Measurements from ENCODE around the gene CD44.

Gene CD44

DNA sequence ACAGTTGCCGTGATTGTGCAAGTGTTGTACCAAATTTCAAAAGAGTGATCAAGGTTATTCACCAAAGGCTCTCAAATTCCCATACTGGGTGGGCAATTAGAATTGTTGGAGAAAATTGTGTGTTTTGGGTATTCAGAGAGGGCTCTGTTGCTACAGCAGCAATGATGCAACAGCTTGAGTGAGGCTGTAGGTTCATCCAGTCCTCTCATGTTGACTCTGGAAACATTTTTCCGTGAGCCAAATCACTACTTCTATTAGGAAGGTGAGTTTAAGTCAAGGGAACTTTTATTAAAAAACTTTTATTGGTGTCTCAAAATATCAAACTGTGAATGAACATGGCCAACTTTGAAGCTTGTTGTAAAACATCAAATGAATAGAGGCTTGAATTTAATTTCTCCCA, 116.5 kb downstream of the CD44 start:
- TF ChIP-seq, protein P1, sequence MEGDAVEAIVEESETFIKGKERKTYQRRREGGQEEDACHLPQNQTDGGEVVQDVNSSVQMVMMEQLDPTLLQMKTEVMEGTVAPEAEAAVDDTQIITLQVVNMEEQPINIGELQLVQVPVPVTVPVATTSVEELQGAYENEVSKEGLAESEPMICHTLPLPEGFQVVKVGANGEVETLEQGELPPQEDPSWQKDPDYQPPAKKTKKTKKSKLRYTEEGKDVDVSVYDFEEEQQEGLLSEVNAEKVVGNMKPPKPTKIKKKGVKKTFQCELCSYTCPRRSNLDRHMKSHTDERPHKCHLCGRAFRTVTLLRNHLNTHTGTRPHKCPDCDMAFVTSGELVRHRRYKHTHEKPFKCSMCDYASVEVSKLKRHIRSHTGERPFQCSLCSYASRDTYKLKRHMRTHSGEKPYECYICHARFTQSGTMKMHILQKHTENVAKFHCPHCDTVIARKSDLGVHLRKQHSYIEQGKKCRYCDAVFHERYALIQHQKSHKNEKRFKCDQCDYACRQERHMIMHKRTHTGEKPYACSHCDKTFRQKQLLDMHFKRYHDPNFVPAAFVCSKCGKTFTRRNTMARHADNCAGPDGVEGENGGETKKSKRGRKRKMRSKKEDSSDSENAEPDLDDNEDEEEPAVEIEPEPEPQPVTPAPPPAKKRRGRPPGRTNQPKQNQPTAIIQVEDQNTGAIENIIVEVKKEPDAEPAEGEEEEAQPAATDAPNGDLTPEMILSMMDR (IDR thresholded peaks at IDR 0.05; ENCODE audit: control extremely low read depth, extremely low read depth, low read depth, missing control alignments) = no peak
- DNase-seq (ENCODE audit: extremely low spot score) = no peak
- ChIA-PET CTCF (interaction anchor here (1.2 to 3.1 kb wide), 5 partner anchors 9 to 23 kb away, joined by 3 to 18 read pairs (median 5); no protein-coding TSS in a partner anchor), POLR2A (no interaction called here)

DNA sequence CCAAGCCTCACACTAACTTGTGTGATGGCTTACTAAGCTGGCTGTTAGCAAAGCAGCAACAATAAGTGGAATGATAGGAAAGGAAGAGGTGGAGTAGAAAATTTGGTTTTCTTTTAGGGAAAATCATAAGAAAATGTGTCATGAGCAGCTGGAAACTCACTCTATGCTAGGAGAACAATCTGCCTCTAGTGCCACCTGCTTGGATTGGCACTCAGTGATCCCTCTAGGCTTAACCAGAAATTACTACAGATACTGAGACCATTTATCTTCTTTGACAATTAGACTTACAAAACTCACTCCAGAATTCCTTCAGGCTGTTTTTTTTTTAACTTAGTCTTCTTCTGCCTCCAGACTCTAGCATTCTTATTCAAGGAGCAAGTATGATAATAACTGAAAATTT, 117.3 kb downstream of the CD44 start:
- no peak for DNase-seq (ENCODE audit: extremely low spot score)
- CTCF ChIA-PET = interaction anchor here (1.0 to 3.1 kb wide), 8 partner anchors 10 to 135 kb away, joined by 3 to 18 read pairs (median 4); no protein-coding TSS in a partner anchor
- TF ChIP-seq, protein P1 (IDR thresholded peaks at IDR 0.05; ENCODE audit: control extremely low read depth, extremely low read depth, low read depth, missing control alignments) = no peak
- POLR2A ChIA-PET = no interaction called here

DNA sequence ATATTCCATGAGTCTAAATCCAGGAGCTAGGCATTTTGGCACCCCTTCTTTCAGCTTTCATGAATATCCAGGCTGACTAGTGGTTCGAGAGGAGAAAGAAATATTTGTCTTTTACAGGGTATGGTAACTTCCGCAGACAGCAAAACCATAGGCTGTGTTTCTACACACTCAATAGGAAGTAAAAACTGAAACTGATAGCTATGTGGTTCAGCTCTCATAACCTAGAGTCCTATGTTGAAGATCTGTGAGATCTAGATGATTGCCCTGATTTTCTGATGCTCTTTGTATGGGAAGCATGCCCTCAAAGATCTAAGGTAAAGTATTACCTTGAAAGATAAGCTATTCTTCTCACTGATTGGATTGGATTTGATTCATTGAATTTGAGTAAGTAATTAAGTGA, 118.3 kb downstream of the CD44 start:
- POLR2A ChIA-PET = no interaction called here
- TF ChIP-seq, protein P1 (IDR thresholded peaks at IDR 0.05; ENCODE audit: control extremely low read depth, extremely low read depth, low read depth, missing control alignments) = no peak
- CTCF ChIA-PET = interaction anchor here (0.9 to 3.1 kb wide), 7 partner anchors 9 to 39 kb away, joined by 3 to 18 read pairs (median 5); no protein-coding TSS in a partner anchor
- peak; percentile 68 for DNase-seq (ENCODE audit: extremely low spot score)

DNA sequence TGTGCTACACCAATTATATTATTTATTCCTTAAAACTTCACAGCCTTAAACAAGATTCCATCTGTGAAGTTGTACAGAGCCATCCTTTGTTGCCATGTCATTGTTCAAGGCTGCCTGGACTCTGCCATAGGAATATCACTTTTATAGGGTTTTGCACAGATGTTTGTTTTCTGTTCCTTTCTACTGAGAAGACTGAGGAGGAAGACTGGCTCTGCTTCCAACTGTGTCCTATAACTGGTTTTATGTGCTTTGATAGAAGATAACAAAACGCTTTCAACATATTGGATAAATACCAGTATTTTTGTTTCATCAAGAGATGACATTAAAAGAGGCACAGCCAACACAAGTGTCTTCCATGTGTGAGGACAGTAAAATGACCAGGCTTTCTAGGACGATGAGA, 120.6 kb downstream of the CD44 start:
- ChIA-PET POLR2A (no interaction called here), CTCF (interaction anchor here (1.2 to 1.6 kb wide), 2 partner anchors 46 to 51 kb away, joined by 3 read pairs; no protein-coding TSS in a partner anchor)
- DNase-seq (ENCODE audit: extremely low spot score) = no peak
- TF ChIP-seq, protein P1 (IDR thresholded peaks at IDR 0.05; ENCODE audit: control extremely low read depth, extremely low read depth, low read depth, missing control alignments) = no peak

DNA sequence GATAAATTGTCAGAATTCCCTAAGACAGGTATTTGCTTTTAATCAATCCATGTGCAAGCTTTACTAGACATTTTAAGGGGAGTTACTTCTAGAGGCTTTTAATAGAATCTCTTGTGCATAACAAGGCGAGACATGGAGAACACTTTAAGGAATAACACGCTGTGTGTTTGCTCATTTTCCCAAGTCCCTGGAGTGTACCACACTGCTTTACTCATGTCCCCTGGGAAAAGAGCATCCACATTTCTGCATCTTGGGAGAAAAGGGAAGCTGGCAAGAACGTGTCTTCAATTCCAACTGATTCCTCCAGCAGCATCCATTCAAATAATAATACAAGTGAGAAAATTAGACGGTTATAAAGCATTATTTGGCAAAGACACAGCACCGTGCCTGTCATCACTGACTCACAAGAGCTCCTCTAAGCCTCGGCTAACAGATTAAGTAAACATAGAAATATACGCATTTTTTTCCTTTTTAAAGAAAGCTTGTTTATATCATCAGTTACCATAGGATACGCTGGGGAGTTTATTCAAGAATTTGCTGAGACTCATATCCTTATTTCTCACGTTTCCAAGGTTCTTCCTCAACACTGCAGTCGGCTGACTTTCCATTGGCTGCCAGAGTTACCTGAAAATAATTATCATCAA, 121.5 kb downstream of the CD44 start:
- TF ChIP-seq, protein P1 (IDR thresholded peaks at IDR 0.05; ENCODE audit: control extremely low read depth, extremely low read depth, low read depth, missing control alignments) = no peak
- no peak for DNase-seq (ENCODE audit: extremely low spot score)
- ChIA-PET POLR2A (no interaction called here), CTCF (interaction anchor here (0.8 to 1.3 kb wide), 5 partner anchors 14 to 45 kb away, joined by 3 to 5 read pairs (median 3); no protein-coding TSS in a partner anchor)

DNA sequence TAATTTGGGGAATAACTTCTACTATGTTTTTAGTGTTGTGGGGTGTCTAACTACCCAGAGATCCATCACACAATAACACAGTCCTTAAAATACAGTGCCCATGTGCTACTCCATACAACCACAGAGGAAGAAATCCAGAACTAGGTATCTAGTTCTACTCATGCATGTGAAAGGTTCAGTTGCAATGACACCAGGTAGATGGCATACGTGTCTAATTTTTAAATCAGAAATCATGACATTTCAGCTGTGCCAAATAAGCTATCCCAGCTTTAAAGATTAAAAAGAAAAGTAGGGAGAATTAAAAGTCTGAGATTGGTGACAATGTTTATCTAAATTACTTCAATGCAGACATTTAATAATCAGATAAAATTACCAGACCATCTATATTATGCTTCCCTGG, 122.2 kb downstream of the CD44 start:
- POLR2A ChIA-PET = no interaction called here
- TF ChIP-seq, protein P1 (IDR thresholded peaks at IDR 0.05; ENCODE audit: control extremely low read depth, extremely low read depth, low read depth, missing control alignments) = no peak
- CTCF ChIA-PET = interaction anchor here (0.8 to 2.0 kb wide), 6 partner anchors 14 to 130 kb away, joined by 3 to 5 read pairs (median 4); no protein-coding TSS in a partner anchor
- no peak for DNase-seq (ENCODE audit: extremely low spot score)

Measured in GM10248 (cell line).